ENCODE data around the gene ASPRV1. TPM values are rescaled to one million over a fixed set of nuclear protein-coding genes. Genes with fewer than 3 reads are reported as not detected.

Gene ASPRV1
- 0.50 TPM for polyA plus RNA-seq (2012; ENCODE audit: insufficient read length, low read depth)

- no peak for TF ChIP-seq TAF1 (IDR thresholded peaks at IDR 0.05; ENCODE audit: borderline replicate concordance, insufficient read depth, low read length)
- TF ChIP-seq POLR2AphosphoS5 (IDR thresholded peaks at IDR 0.05; ENCODE audit: low read depth, low read length): no peak
- no peak for TF ChIP-seq SIN3A (IDR thresholded peaks at IDR 0.05; ENCODE audit: borderline replicate concordance, insufficient read depth, low read length)
- no peak for TF ChIP-seq FOXP2 (optimal IDR thresholded peaks at IDR 0.05; ENCODE audit: borderline replicate concordance, extremely low read depth, extremely low read length, insufficient read depth)
- TF ChIP-seq REST (IDR thresholded peaks at IDR 0.05; ENCODE audit: insufficient read depth in 1 of 2, low read depth in 2 of 2, low read length in 2 of 2): no peak
These were observed at the start of gene ASPRV1 for GRCh38 chr2:69961496-69961895. ASPRV1 (minus strand) TSS chr2:69961631; CDS start chr2:69961436, 195 bp downstream.

GRCh38 chr2:70010576-70011111 lies 49.2 kb upstream of the ASPRV1 start:
- TF ChIP-seq POLR2AphosphoS5 (IDR thresholded peaks at IDR 0.05; ENCODE audit: low read depth, low read length): no peak
- TF ChIP-seq TAF1 (IDR thresholded peaks at IDR 0.05; ENCODE audit: borderline replicate concordance, insufficient read depth, low read length): no peak
- no peak for TF ChIP-seq REST (IDR thresholded peaks at IDR 0.05; ENCODE audit: insufficient read depth in 1 of 2, low read depth in 2 of 2, low read length in 2 of 2)
- no peak for TF ChIP-seq FOXP2 (optimal IDR thresholded peaks at IDR 0.05; ENCODE audit: borderline replicate concordance, extremely low read depth, extremely low read length, insufficient read depth)
- no peak for TF ChIP-seq SIN3A (IDR thresholded peaks at IDR 0.05; ENCODE audit: borderline replicate concordance, insufficient read depth, low read length)

- TF ChIP-seq REST (IDR thresholded peaks at IDR 0.05; ENCODE audit: insufficient read depth in 1 of 2, low read depth in 2 of 2, low read length in 2 of 2) (no peak), POLR2AphosphoS5 (IDR thresholded peaks at IDR 0.05; ENCODE audit: low read depth, low read length) (no peak), FOXP2 (optimal IDR thresholded peaks at IDR 0.05; ENCODE audit: borderline replicate concordance, extremely low read depth, extremely low read length, insufficient read depth) (no peak), SIN3A (IDR thresholded peaks at IDR 0.05; ENCODE audit: borderline replicate concordance, insufficient read depth, low read length) (no peak)
These were observed 48.5 kb upstream of the ASPRV1 start for GRCh38 chr2:70009762-70010575.

GRCh38 chr2:70008290-70008689 lies 46.9 kb upstream of the ASPRV1 start:
- TF ChIP-seq TAF1 (IDR thresholded peaks at IDR 0.05; ENCODE audit: borderline replicate concordance, insufficient read depth, low read length) (no peak), POLR2AphosphoS5 (IDR thresholded peaks at IDR 0.05; ENCODE audit: low read depth, low read length) (no peak), FOXP2 (optimal IDR thresholded peaks at IDR 0.05; ENCODE audit: borderline replicate concordance, extremely low read depth, extremely low read length, insufficient read depth) (no peak), SIN3A (IDR thresholded peaks at IDR 0.05; ENCODE audit: borderline replicate concordance, insufficient read depth, low read length) (no peak)

GRCh38 chr2:70007151-70007550 lies 45.7 kb upstream of the ASPRV1 start:
- TF ChIP-seq TAF1 (IDR thresholded peaks at IDR 0.05; ENCODE audit: borderline replicate concordance, insufficient read depth, low read length): no peak

GRCh38 chr2:70006447-70006784 lies 45.0 kb upstream of the ASPRV1 start:
- TF ChIP-seq TAF1 (IDR thresholded peaks at IDR 0.05; ENCODE audit: borderline replicate concordance, insufficient read depth, low read length): no peak
- no peak for TF ChIP-seq REST (IDR thresholded peaks at IDR 0.05; ENCODE audit: insufficient read depth in 1 of 2, low read depth in 2 of 2, low read length in 2 of 2)
- no peak for TF ChIP-seq POLR2AphosphoS5 (IDR thresholded peaks at IDR 0.05; ENCODE audit: low read depth, low read length)
- no peak for TF ChIP-seq FOXP2 (optimal IDR thresholded peaks at IDR 0.05; ENCODE audit: borderline replicate concordance, extremely low read depth, extremely low read length, insufficient read depth)
- no peak for TF ChIP-seq SIN3A (IDR thresholded peaks at IDR 0.05; ENCODE audit: borderline replicate concordance, insufficient read depth, low read length)

Measured in PFSK-1 (cell line).